Heart left ventricle (tissue), 13 donors: ENCODE results near the gene NPVF.

ENCODE experiments used
- POLR2A ChIP-seq, 2 donors: fragments of 450-650 bp; IDR thresholded peaks; one replicate each; pipeline ENCODE4 v1.6.1; 2017; ENCODE audit warnings: antibody characterized with exemption in 2 of 2, mild to moderate bottlenecking in 2 of 2, moderate library complexity in 2 of 2
- TF ChIP-seq, protein P1 (sequence below), 12 donors: fragments of 200-600 bp; sonication (generic) in 4 of 12; IDR thresholded peaks; one replicate each; pipeline versions ENCODE4 v1.5.0 to v1.8.0; 2018 to 2022; ENCODE audit warnings: antibody characterized with exemption in 12 of 12, mild to moderate bottlenecking in 5 of 12
- donor health status: ischemic (EF 13 %, LVEDD 7.1; RV severe dilation, severe dysfunction).
- donor health status: DM: no; HTN: yes; CAD: no.
- donor health status: DM: no; HTN: no; CAD: no.
- donor health status: ischemic (EF 25% LVEDD 6.9; RV normal size, moderate dysfunction).
- donor health status: ischemic (EF 25% LVEDD 5.7; RV mildly dilated, moderate dysfunction).
- donor health status: ischemic (EF 35%, LVEDD 5.7; RV mildly dilated, moderate dysfunction).
- donor health status: nonischemic (EF 11% LVEDD 7.7; RV severe dilation, severe dysfunction).
- donor health status: DM: yes; HTN: yes; CAD: no.
- donor health status: PGD.
- donor health status: ischemic (EF 29% LVEDD 5.4; RV normal size, mild dysfunction).
- donor health status: nonischemic (EF 23%, LVEDD 6.1; RV moderate dilation, normal function).

- TF ChIP-seq, protein P1, sequence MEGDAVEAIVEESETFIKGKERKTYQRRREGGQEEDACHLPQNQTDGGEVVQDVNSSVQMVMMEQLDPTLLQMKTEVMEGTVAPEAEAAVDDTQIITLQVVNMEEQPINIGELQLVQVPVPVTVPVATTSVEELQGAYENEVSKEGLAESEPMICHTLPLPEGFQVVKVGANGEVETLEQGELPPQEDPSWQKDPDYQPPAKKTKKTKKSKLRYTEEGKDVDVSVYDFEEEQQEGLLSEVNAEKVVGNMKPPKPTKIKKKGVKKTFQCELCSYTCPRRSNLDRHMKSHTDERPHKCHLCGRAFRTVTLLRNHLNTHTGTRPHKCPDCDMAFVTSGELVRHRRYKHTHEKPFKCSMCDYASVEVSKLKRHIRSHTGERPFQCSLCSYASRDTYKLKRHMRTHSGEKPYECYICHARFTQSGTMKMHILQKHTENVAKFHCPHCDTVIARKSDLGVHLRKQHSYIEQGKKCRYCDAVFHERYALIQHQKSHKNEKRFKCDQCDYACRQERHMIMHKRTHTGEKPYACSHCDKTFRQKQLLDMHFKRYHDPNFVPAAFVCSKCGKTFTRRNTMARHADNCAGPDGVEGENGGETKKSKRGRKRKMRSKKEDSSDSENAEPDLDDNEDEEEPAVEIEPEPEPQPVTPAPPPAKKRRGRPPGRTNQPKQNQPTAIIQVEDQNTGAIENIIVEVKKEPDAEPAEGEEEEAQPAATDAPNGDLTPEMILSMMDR (IDR thresholded peaks at IDR 0.05): no peak
- TF ChIP-seq POLR2A (IDR thresholded peaks at IDR 0.05): no peak
Measured at GRCh38 chr7:25215694-25216335, 12.5 kb downstream of the NPVF start.
